ENCODE results near the gene CORO6.
"Not testable (repeated sequence)": the region's sequence is repeated elsewhere in the genome, so short reads cannot be mapped to it uniquely, and the experiment has no call there.

The CORO6 gene

GRCh38 chr17:29622337-29623282 lies at the start of gene CORO6:
CORO6 (minus strand) TSS chr17:29622912; CDS start chr17:29621421, 1,491 bp downstream.
- peak; percentile 20 for DNase-seq

- DNase-seq: no peak
Observed at GRCh38 chr17:29671661-29672060, 48.9 kb upstream of the CORO6 start.

DNA sequence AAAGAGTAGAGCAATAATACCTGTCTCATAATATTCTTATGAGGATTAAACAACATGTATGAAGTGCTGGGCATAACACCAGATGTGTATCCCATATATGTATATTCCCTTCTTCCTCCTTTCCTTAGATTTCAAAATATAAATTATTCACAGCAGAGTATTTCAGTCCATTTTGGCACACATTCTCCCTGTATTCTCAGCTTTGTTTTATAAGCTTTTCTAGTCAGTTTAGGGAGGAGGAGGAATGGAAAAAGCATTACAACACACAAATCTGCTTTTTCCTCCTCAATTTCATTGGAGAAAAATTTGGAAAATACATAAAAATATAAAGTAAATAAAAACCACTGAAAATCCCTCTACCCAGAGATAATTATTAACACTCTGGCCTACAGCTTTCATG lies 46.6 kb upstream of the CORO6 start:
- no peak for DNase-seq

DNA sequence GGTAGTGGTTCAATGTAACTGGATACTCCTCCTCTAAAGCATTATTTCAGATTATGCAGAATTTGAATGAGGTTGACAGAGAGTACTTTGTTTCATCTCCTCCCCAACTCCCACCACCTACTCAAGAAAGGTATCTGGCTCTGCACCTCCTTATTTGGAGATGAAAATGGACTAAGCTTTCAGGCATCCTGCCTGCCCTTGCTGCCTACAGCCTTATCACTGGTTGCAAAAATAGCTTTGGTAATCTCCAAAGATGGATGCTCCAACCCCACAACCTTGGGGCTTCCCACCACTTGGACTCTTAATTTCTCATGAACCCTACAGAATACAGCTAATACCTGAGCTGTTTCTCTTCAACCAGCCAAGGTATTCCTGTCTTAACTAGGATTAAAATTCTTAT lies 45.3 kb upstream of the CORO6 start:
- DNase-seq: no peak

DNA sequence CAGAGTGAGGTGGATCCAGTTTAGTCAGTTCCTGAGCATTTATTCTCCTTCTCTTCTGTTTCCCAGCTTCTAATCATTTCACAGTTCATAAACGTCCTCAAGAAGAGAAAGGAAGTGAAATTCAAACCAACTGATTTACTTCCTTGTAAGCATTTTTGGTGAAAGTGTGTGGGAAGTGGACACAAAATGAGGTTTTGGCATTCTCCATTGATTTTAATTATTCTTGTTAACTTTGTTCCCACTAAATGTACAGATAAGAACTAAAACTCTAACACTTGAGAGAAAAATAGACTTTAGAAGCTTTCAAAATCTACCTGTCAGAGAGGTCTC lies 42.7 kb upstream of the CORO6 start:
- DNase-seq: no peak

- no peak for DNase-seq
Observed at GRCh38 chr17:29664743-29665480, 42.2 kb upstream of the CORO6 start.

- DNase-seq: no peak
Observed at GRCh38 chr17:29663155-29663554, 40.4 kb upstream of the CORO6 start.

DNA sequence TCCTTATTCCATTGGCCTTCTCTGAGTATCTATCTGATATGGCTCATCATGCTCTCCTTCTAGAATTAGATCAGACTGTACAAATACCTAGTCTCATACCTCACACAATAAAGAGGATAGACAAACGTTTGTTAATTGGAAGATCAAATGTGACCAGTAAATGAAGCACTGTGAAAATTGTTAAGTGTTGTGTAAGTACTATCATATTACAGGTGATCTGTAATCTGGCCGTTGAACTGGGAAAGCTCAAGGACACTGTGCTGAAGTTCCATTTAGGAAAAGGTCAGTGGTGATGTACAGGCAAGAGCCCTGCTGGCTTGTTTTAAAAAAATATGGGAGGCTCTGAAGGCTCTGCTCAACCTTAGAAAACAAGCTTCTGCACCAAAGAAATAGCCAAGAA lies 38.5 kb upstream of the CORO6 start:
- DNase-seq: no peak

- no peak for DNase-seq
Observed at GRCh38 chr17:29659155-29659554, 36.4 kb upstream of the CORO6 start.

GRCh38 chr17:29655323-29655722 lies 32.6 kb upstream of the CORO6 start:
- DNase-seq: no peak

GRCh38 chr17:29653995-29654714 lies 31.4 kb upstream of the CORO6 start:
- no peak for DNase-seq

GRCh38 chr17:29652976-29653375 lies 30.3 kb upstream of the CORO6 start:
- DNase-seq: no peak

GRCh38 chr17:29651913-29652312 lies 29.2 kb upstream of the CORO6 start:
- DNase-seq: not testable (repeated sequence)

- DNase-seq: no peak
Observed at GRCh38 chr17:29650396-29650795, 27.7 kb upstream of the CORO6 start.

GRCh38 chr17:29649359-29649758 lies 26.6 kb upstream of the CORO6 start:
- DNase-seq: no peak

DNA sequence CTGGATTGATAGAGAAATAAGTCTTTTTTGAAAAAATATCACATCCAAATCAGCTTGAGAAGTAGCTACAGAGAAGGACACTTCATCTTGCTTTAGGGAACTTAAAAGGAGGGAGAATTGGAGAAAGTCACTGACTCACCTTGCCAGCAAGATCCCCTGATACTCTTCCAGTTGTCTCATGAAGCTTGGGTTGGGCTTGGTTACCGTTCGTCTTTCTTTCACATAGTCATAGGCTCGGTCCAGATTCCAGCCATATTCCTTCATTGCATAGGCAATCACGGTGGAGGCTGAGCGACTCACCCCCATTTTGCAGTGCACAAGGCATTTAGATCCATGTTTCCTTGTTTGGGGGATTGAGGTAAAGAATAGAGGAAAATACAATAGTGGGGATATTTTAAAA lies 25.3 kb upstream of the CORO6 start:
- DNase-seq: no peak

GRCh38 chr17:29645515-29646051 lies 22.9 kb upstream of the CORO6 start:
- DNase-seq: no peak

DNA sequence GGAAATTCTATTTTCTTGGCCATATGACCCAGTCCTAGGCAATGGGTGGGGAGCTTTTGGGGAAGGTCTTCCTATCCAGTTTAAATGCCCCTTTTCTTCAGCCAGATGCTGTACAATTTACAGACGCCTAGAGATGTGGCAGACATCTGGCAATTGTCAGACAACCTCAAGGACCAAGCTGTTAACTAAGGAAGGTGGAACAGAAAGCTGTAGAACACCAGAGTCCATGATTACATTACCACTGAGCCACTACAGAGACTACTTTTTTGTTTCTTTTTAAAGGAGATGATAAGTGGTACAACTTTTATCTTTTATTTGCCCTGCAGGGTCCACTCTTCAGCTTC lies 21.1 kb upstream of the CORO6 start:
- DNase-seq: no peak

GRCh38 chr17:29642171-29642611 lies 19.5 kb upstream of the CORO6 start:
- DNase-seq: peak; percentile 68

- no peak for DNase-seq
Observed at GRCh38 chr17:29640981-29641642, 18.4 kb upstream of the CORO6 start.

DNA sequence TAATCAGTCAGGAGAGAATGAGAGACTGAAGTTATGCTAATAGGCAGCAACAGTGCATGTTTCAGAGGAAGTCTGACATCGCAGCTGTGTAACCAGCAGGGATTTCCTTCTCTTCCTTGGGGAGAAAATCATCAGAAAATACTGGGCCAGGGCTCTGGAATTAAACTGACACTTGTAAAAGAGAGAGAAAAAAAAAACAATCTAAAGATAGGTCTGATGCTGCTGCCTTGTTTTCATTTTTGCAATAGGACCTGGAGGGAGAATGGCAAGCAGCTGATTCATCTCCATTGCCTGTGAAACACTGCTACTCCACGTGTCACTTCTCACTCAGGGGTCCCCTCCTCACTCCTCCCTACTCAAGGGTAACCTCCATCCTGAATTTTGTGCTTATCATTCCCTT lies 17.7 kb upstream of the CORO6 start:
- DNase-seq: no peak

GRCh38 chr17:29633886-29634285 lies 11.2 kb upstream of the CORO6 start:
- DNase-seq: no peak
